NCI-H748 (cell line): ENCODE measurements around the gene ZNF354C.

ENCODE experiments used
- DNase-seq: peaks from one replicate; lab custom pipeline; 2025; ENCODE audit not compliant: unreplicated experiment; lab: John Stamatoyannopoulos, UW

Gene ZNF354C

DNA sequence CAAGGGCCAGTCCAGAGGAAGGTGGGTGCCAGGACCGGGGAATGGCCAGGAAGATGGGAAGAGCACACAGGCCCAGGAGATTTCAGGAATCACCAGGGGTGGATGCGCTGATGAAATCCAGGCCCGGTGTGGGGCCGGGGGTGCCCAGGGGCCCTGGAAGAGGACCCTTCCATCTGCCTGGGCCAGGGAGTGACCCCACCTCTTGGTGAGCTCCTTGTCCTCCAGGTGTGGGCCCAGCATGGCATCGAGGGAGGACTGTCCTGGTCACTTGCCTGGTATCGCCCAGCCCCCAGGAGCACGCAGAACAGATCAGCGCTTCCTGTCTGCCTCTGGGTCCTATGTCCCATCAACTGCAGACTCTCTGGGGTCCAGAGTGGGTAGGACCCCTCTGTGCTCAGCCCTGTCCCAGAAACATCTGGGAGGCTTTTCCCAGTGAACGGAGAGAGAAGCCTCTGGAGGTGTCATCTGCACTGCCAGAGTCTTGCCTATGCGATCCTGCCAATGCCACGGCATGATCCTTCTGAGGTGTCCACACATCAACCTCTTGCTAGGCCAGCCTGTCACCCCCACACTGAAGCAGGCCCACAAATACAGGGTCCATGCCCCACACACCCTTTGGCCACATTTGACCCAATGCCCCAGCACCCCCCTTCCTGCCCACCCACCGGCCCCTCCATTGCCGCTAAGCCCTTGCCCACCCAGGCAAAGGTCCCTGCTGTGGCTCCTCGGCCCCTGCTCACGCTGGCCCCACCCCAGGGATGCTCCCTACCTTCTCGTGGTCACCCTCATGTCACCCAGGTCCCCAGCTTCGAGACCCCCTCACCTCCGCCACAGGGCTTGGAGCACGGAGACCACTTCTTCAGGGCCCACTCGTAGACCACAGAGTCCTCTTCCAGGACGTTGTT lies 67.2 kb downstream of the ZNF354C start:
- no peak for DNase-seq

DNA sequence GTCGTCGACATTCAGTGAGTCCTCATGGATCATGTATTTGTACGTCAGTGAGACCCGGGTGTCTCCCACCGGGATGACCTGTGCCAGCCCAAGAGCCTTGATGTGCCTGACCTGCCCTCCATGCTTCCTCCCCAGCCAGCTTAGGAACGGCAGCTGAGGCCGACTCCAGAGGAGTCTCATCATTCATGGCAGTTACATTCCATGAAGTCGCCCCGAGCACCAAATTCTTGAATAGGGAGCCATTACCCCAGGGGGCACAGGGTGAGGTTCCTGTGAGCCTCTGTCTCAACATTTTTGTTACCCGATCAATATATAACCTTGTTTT lies 67.8 kb downstream of the ZNF354C start:
- DNase-seq = no peak

- no peak for DNase-seq
These were observed 68.8 kb downstream of the ZNF354C start for GRCh38 chr5:179128976-179129375.

DNA sequence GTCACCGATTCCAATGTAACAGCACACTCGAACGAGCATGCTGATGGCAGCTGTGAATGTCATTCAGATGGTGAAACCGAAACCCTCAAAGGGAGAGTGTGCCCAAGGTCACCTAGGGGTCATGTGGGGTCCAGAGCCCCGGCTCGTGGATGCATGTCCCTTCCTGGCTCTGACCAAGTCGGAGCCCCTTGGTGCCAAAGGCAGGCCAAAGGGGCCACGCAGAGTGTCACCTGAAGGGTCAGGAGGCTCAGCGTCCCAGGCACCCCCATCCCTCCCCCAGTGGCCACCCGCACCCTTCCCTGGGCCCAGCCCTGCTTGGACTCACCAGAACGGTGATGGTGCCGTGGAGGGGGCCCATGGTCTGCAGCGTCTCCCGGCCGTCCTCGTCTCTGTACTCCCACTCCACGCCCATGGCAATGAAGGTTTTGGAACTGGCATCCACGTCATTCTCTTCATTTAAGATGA lies 69.5 kb downstream of the ZNF354C start:
- no peak for DNase-seq

DNA sequence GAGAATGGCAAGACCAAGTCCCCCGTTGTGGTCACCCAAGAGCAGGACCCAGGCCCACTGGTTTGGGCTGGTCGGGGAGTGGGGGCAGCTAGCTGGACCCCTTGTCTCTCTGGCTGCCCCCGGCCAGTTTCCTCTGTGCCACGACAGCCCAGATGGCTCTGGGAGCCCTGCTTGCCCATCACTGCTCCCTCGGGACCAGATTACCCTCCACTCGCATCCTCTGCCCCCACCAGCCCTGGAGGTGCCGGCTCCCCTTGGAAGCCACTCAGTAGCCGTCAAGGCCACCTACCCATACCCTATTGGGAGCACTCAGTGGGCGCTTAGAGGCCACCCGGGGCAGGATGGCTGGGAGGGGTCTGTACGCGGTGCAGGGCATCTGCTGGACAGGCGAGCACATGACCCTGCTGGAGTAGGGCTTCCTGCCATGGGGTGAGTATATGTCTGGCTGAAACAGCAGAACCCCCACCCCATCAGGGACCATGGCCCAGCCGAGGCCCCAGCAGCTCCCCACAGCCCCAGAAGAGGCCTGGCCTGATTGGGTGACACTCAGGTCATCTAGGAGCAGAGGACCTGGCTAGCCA lies 70.0 kb downstream of the ZNF354C start:
- DNase-seq = no peak

- DNase-seq = no peak
These were observed 71.2 kb downstream of the ZNF354C start for GRCh38 chr5:179131321-179131835.

- DNase-seq = no peak
These were observed 71.9 kb downstream of the ZNF354C start for GRCh38 chr5:179131886-179132585.

- DNase-seq = no peak
These were observed 72.6 kb downstream of the ZNF354C start for GRCh38 chr5:179132586-179133355.
